HepG2 (cell line): ENCODE measurements around the gene AUH. TPM values are rescaled to one million over a fixed set of nuclear protein-coding genes. Genes with fewer than 3 reads are reported as not detected.

Experiments
- EEA1 ChIP-seq: sonication (generic); formaldehyde crosslinking; IDR thresholded peaks from 2 replicates; pipeline ENCODE4 v1.5.1; 2020; ENCODE audit warnings: mild to moderate bottlenecking, missing genetic modification reagents, borderline replicate concordance
- FOXJ3 ChIP-seq: sonication (generic); formaldehyde crosslinking; IDR thresholded peaks from 2 replicates; pipeline ENCODE4 v1.4.0; 2020; ENCODE audit warnings: missing genetic modification reagents, mild to moderate bottlenecking, borderline replicate concordance
- HINFP ChIP-seq: sonication (generic); formaldehyde crosslinking; IDR thresholded peaks from 2 replicates; pipeline ENCODE4 v1.4.0; 2020; ENCODE audit warnings: low read depth, mild to moderate bottlenecking, missing genetic modification reagents
- HNF4A ChIP-seq: sonication (generic); formaldehyde crosslinking; IDR thresholded peaks from 2 replicates; pipeline ENCODE4 v1.4.0; 2020; ENCODE audit warnings: missing genetic modification reagents
- HNRNPL ChIP-seq: fragments of 200-400 bp; formaldehyde crosslinking; IDR thresholded peaks from 2 replicates; pipeline ENCODE4 v1.6.1; 2017; ENCODE audit warnings: mild to moderate bottlenecking, low read depth, low read length
- IRX3 ChIP-seq: sonication (generic); formaldehyde crosslinking; IDR thresholded peaks from 2 replicates; pipeline ENCODE4 v1.8.1; 2023; ENCODE audit warnings: mild to moderate bottlenecking, low read depth, missing genetic modification reagents, borderline replicate concordance
- KAT2B ChIP-seq: fragments of 150-350 bp; IDR thresholded peaks from 2 replicates; pipeline ENCODE4 v1.6.1; 2014; ENCODE audit warnings: low read depth, low read length, borderline replicate concordance
- MAFG ChIP-seq: sonication (generic); formaldehyde crosslinking; IDR thresholded peaks from 2 replicates; pipeline ENCODE4 v1.5.1; 2020; ENCODE audit warnings: mild to moderate bottlenecking, missing genetic modification reagents
- NCOR1 ChIP-seq: fragments of 200-600 bp; sonication (generic); IDR thresholded peaks from 2 replicates; pipeline ENCODE4 v1.7.0; 2017; ENCODE audit warnings: antibody characterized with exemption, low read length, borderline replicate concordance
- NFATC3 ChIP-seq: sonication (generic); formaldehyde crosslinking; IDR thresholded peaks from 2 replicates; pipeline ENCODE4 v1.5.1; 2020; ENCODE audit warnings: mild to moderate bottlenecking, missing genetic modification reagents
- REST ChIP-seq, 2 experiments: IDR thresholded peaks; 2 replicates each; pipeline ENCODE4 v1.6.1; 2011 to 2012; ENCODE audit warnings: low read length in 2 of 2, borderline replicate concordance in 1 of 2, low read depth in 1 of 2, mild to moderate bottlenecking in 1 of 2, moderate library complexity in 1 of 2
- SETDB1 ChIP-seq: sonication (generic); formaldehyde crosslinking; IDR thresholded peaks from 2 replicates; pipeline ENCODE4 v1.5.1; 2020; ENCODE audit warnings: missing genetic modification reagents, mild to moderate bottlenecking, borderline replicate concordance
- SMYD3 ChIP-seq: sonication (generic); formaldehyde crosslinking; IDR thresholded peaks from 2 replicates; pipeline ENCODE4 v1.8.1; 2023; ENCODE audit warnings: mild to moderate bottlenecking, missing genetic modification reagents
- TEAD3 ChIP-seq: optimal IDR thresholded peaks from 2 replicates; pipeline ENCODE3; 2016; ENCODE audit warnings: borderline replicate concordance
- ZFYVE20 ChIP-seq: sonication (generic); formaldehyde crosslinking; IDR thresholded peaks from 2 replicates; pipeline ENCODE4 v1.8.0; 2023; ENCODE audit warnings: low read depth, mild to moderate bottlenecking, moderate library complexity, missing genetic modification reagents, borderline replicate concordance
- ZNF256 ChIP-seq: sonication (generic); formaldehyde crosslinking; conservative IDR thresholded peaks from 2 replicates; pipeline ENCODE4 v1.4.0; 2020; ENCODE audit warnings: missing genetic modification reagents
- ZNF282 ChIP-seq: fragments of 450-650 bp; IDR thresholded peaks from 2 replicates; pipeline ENCODE4 v1.6.1; 2018; ENCODE audit not compliant: partially characterized antibody
- ZNF530 ChIP-seq: sonication (generic); formaldehyde crosslinking; IDR thresholded peaks from 2 replicates; pipeline ENCODE4 v1.5.0; 2020; ENCODE audit warnings: low read depth, mild to moderate bottlenecking, missing genetic modification reagents
- ZNF550 ChIP-seq: sonication (generic); formaldehyde crosslinking; IDR thresholded peaks from 2 replicates; pipeline ENCODE4 v1.4.0; 2020; ENCODE audit warnings: mild to moderate bottlenecking, missing genetic modification reagents, borderline replicate concordance
- ZNF598 ChIP-seq: sonication (generic); formaldehyde crosslinking; IDR thresholded peaks from 2 replicates; pipeline ENCODE4 v1.5.1; 2020; ENCODE audit warnings: mild to moderate bottlenecking, missing genetic modification reagents, borderline replicate concordance
- ZNF768 ChIP-seq: sonication (generic); formaldehyde crosslinking; IDR thresholded peaks from 2 replicates; pipeline ENCODE4 v1.4.0; 2020; ENCODE audit warnings: missing genetic modification reagents
- ZNF788 ChIP-seq: sonication (generic); formaldehyde crosslinking; IDR thresholded peaks from 2 replicates; pipeline ENCODE4 v1.5.0; 2020; ENCODE audit warnings: mild to moderate bottlenecking, missing genetic modification reagents, borderline replicate concordance
- polyA plus RNA-seq, 8 experiments: library from polyadenylated mRNA; depleted of rRNA in 3 of 8; stranded (reverse) in 7 of 8; unstranded in 1 of 8; fragments of >200 nt; fragmentation: Illumina TruSeq in 4 of 8; extraction: Trizol in 4 of 8; gene quantifications; 2 replicates each; pipeline versions ENCODE4 v1.2.1 to v1.2.3, GENCODE V29; 2011 to 2016; ENCODE audit warnings: low read depth in 4 of 8, missing spikeins in 1 of 8, mixed read lengths in 1 of 8; ENCODE audit not compliant: insufficient read depth in 1 of 8
- total RNA-seq, 5 experiments: library from RNA; depleted of rRNA; stranded (reverse); fragments of >200 nt; fragmentation: Illumina TruSeq; extraction: Trizol; gene quantifications; 2 replicates each; pipeline ENCODE4 v1.2.3, GENCODE V29; 2016; ENCODE audit warnings: low read depth in 1 of 5

AUH gene
- total and polyA plus RNA-seq, 2 of the 13 experiments (the other 11 are each of a cell fraction or from before 2014, with no cell fraction given): 25.8 to 31.9 TPM

GRCh38 chr9:91207729-91208418 lies 153.8 kb downstream of the AUH start (continued):
- TF ChIP-seq SETDB1 (CRISPR knock-in tag): no peak
- no peak for TF ChIP-seq ZNF788
- TF ChIP-seq ZNF598 (CRISPR knock-in tag): no peak
- TF ChIP-seq FOXJ3 (CRISPR knock-in tag): no peak
- no peak for TF ChIP-seq ZNF768 (CRISPR knock-in tag)
- no peak for TF ChIP-seq NFATC3 (CRISPR knock-in tag)
- no peak for TF ChIP-seq ZFYVE20 (CRISPR knock-in tag)
- no peak for TF ChIP-seq IRX3 (CRISPR knock-in tag)
- no peak for TF ChIP-seq HNRNPL
- no peak for TF ChIP-seq KAT2B
- TF ChIP-seq HINFP: no peak
- TF ChIP-seq ZNF256 (CRISPR knock-in tag): no peak
- TF ChIP-seq EEA1 (CRISPR knock-in tag): no peak
- TF ChIP-seq ZNF282: no peak
- no peak for TF ChIP-seq HNF4A (CRISPR knock-in tag)
- peak; percentile 61; the same call in 1 of the 2 replicates for TF ChIP-seq NCOR1
- no peak for TF ChIP-seq ZNF530 (CRISPR knock-in tag)
- TF ChIP-seq MAFG (CRISPR knock-in tag): no peak
- no peak for TF ChIP-seq SMYD3 (CRISPR knock-in tag)
- TF ChIP-seq REST (IDR thresholded peaks at IDR 0.05; ENCODE audit: borderline replicate concordance in 1 of 2, low read depth in 1 of 2, low read length in 2 of 2): no peak
- no peak for TF ChIP-seq TEAD3 (CRISPR knock-in tag)
- no peak for TF ChIP-seq ZNF550 (CRISPR knock-in tag)
